ENCODE measurements around the gene FAM50A. TPM values are rescaled to one million over a fixed set of nuclear protein-coding genes. Genes with fewer than 3 reads are reported as not detected.
A peak's percentile ranks its signal among the peaks of the same experiment; 100 is the strongest.

Gene FAM50A
- total RNA-seq, 1 donor = 39.0 TPM

DNA sequence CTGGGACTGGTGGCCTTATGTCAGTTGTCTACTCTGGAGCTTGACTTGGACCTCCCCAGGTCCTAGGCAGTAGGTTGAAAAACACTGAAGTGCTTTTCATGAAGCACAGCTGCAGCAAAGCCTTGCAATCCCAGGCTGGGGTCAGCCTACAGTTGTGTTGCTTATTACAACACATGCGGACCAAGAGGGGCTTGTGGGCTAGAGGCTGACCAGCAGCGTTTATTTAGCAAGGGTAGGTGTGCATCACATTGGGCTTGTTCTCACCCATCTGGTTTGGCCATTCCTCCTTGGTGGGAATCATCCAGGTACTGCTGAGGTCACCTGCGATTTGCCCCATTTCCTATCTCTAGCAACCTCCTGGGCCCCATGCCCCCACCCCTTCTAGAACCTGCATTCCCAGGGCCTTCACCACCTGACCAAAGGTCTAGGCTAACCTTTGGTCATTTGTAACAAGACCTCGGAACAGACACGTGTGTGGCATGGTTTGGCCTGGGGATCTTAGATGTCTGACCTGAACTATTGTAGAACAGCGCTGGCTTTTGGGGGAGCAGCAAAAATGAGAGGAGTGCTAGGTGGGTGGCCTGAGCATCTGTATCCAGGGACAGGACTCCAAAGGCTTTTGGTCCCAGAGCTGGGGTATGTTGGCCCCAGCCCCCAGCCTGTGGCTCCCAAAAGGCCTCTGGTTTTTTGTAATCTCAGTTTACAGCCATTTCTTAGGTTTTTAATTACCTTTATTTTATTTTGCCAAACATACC is 42.7 kb upstream of the FAM50A start:
- DNase-seq (ENCODE audit: low read depth) = peak; percentile 48
- H3K4me3 ChIP-seq (ENCODE audit: low read depth, low read length) = no peak overlapping the region
- TF ChIP-seq, protein P1, sequence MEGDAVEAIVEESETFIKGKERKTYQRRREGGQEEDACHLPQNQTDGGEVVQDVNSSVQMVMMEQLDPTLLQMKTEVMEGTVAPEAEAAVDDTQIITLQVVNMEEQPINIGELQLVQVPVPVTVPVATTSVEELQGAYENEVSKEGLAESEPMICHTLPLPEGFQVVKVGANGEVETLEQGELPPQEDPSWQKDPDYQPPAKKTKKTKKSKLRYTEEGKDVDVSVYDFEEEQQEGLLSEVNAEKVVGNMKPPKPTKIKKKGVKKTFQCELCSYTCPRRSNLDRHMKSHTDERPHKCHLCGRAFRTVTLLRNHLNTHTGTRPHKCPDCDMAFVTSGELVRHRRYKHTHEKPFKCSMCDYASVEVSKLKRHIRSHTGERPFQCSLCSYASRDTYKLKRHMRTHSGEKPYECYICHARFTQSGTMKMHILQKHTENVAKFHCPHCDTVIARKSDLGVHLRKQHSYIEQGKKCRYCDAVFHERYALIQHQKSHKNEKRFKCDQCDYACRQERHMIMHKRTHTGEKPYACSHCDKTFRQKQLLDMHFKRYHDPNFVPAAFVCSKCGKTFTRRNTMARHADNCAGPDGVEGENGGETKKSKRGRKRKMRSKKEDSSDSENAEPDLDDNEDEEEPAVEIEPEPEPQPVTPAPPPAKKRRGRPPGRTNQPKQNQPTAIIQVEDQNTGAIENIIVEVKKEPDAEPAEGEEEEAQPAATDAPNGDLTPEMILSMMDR (IDR thresholded peaks at IDR 0.05; ENCODE audit: insufficient read depth, low read length) = no peak

DNA sequence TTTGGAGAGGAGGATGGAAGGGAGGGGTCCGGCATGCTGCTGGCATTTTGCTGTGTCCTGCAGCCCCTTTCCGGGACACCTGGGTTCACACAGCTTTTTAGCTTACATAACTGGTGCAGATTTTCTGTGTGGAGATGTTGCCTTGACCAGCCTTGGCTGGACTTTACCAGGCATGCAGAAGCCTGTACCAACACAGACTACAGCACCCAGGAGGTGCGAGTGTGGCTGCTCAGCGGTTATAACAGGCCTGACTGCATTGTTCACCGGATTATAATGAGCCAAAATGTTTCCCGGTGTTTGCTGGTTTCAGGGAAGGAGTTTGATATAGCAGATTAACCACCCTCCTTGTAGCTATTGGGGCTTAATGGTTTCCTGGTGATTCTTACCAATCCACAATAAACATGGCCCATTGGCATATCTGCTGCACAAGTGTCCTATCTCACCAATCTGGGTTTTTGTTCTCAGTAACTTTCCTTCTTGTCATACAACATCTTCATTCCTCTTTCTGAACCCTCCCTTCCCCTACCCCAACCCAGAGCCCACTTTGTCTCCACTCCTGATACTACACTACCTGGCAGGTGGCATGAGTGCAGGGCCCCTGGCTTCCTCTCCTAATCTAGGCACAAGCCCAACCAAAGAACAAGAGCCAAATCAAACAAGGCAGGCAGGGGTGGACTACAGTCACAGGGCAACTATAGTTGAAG is 41.9 kb upstream of the FAM50A start:
- DNase-seq (ENCODE audit: low read depth) = peak; percentile 26
- no peak overlapping the region for H3K4me3 ChIP-seq (ENCODE audit: low read depth, low read length)
- TF ChIP-seq, protein P1 (IDR thresholded peaks at IDR 0.05; ENCODE audit: insufficient read depth, low read length) = no peak

DNA sequence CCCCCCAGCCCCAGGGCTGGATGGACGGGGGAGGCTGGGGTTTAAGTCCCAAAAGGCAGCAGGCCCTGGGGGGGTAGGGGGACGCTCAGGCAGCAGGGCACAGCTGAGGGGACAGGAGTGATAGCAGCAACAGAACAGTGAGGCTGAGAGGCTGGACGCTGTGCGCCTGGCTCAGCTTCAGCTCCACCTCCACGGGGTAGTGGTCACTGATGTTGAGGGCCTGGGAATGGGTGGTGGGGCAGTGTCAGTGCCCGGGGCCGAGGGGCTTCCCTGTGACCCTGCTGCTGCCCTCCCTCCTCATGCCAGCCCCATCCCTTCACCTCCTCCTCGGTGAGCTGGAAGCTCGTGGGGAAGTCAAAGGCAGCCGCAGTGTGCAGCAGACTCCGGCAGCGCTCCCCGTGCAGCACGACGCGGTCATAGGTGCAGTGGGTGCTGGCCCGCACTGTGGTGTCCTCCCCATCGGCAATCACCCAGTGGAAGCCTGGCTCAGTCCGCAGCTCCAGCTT is 41.3 kb upstream of the FAM50A start:
- H3K4me3 ChIP-seq (ENCODE audit: low read depth, low read length) = no peak overlapping the region

DNA sequence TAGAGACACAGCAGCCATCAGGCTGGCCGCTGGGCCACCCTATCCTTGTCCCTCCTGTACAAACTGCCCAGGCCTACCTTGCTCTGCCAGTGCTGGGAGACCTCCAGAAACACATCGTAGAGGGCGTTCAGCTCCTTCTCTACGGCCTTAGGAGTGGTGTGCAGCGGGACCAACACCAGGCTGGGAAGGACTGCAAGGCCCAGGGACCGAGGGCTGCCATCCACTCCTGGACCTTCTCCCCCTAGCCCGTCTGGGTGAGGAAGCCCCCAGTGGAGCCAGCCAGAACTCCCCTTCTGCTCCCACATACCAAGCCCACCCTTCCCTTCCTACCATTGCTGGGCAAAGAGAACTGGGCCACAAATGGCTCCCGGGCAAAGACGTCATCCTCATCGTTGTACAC is 40.7 kb upstream of the FAM50A start:
- no peak for DNase-seq (ENCODE audit: low read depth)
- TF ChIP-seq, protein P1 (IDR thresholded peaks at IDR 0.05; ENCODE audit: insufficient read depth, low read length) = no peak

More for the DNA sequence above, 41.3 kb upstream of the FAM50A start:
- no peak for DNase-seq (ENCODE audit: low read depth)
- TF ChIP-seq, protein P1 (IDR thresholded peaks at IDR 0.05; ENCODE audit: insufficient read depth, low read length) = no peak

DNA sequence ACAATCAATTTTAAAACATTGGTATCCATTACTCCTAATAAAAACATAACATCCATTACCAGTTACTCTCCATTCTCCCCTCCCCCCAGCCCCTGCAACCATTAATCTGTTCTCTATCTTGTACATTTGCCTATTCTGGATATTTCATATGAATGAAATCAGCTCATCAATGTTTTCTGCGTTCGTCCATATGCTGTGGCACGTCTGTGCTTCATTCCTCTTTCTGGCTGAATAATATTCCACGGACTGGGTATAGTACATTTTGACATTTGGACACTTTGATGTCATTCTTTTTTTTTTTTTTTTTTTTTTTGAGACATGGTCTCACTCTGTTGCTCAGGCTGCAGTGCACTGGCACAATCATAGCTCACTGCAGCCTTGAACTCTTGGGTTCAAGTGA is 40.1 kb upstream of the FAM50A start:
- TF ChIP-seq, protein P1 (IDR thresholded peaks at IDR 0.05; ENCODE audit: insufficient read depth, low read length) = no peak
- no peak overlapping the region for H3K4me3 ChIP-seq (ENCODE audit: low read depth, low read length)
- no peak for DNase-seq (ENCODE audit: low read depth)

More for the DNA sequence above, 40.7 kb upstream of the FAM50A start:
- no peak overlapping the region for H3K4me3 ChIP-seq (ENCODE audit: low read depth, low read length)

DNA sequence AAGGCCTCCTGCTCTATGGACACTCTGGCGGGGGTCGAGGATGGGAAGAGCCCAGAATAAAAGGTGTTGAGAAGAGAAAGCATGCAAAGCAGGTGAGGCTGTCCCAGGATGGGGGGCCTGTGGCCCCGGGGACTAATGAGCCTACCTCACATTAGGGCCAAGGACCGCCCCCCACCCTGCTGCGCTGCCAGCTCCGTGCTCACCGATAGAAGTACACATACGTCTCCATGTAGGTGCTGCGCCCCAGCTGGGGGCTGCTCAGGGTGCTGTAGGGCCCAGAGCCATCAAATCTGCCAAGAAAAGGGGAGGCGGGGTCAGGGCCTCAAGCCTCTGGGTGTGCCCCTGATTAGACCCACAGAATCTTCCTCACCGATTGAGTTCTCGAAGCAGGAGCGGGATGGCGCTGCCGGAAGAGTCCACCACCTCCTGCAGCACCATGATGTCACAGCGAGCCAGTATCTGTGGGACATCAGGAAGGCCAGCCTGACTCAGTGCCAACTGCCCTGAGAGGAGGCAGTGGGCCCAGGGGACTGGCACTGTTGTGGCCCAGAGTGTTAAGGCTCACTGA is 39.2 kb upstream of the FAM50A start:
- DNase-seq (ENCODE audit: low read depth) = no peak

More for the DNA sequence above, 39.2 kb upstream of the FAM50A start:
- no peak overlapping the region for H3K4me3 ChIP-seq (ENCODE audit: low read depth, low read length)
- TF ChIP-seq, protein P1 (IDR thresholded peaks at IDR 0.05; ENCODE audit: insufficient read depth, low read length) = no peak
